Loucy (cell line): ENCODE results near the gene AGBL1.

Experiments used
- CTCF ChIP-seq: fragments of 200-600 bp; sonication (generic); conservative IDR thresholded peaks from 2 replicates; pipeline ENCODE4 v1.5.1; 2014; ENCODE audit warnings: mild to moderate bottlenecking, antibody characterized with exemption, low read length
- EZH2phosphoT487 ChIP-seq: fragments of 200-600 bp; IDR thresholded peaks from 2 replicates; pipeline ENCODE4 v1.6.1; 2018; ENCODE audit warnings: antibody characterized with exemption, mild to moderate bottlenecking, moderate library complexity, borderline replicate concordance

DNA sequence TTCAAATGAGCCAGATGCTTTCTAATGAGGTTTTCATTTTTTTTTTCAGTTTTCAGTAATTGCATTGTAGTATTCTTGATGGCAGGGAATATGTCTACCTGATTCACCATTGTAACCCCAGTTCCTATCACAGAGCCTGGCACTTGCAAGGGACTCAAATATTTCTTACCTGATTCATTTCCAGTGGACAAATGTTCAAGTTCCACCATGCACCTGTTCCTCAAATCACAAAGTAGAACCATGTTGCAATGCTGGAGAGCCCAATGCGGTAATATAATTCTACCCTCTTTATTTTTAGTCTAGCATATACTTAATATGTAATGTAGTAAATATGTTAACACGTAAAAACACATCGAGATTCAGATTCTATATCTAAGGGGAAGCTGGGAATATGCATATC lies 722.6 kb downstream of the AGBL1 start:
- no peak for TF ChIP-seq CTCF
- no peak for TF ChIP-seq EZH2phosphoT487
